Small intestine (tissue), 7 donors: Measurements from ENCODE around the gene CLIP2. TPM values are rescaled to one million over a fixed set of nuclear protein-coding genes. Genes with fewer than 3 reads are reported as not detected.
"Not testable (repeated sequence)": the region's sequence is repeated elsewhere in the genome, so short reads cannot be mapped to it uniquely, and the experiment has no call there.

Experiments
- DNase-seq, 2 donors: peaks; one replicate each; pipeline versions ENCODE4 v3.0.0 to v3.0.0-alpha.2; 2013
- FAIRE-seq: peaks from 2 replicates; lab custom pipeline; 2012; peaks lifted over from hg19 to GRCh38; lab: Jason Lieb, UNC
- H3K27ac ChIP-seq, 3 donors: one replicate each; pipeline ENCODE4 v1.5.1; 2013; ENCODE audit warnings: low read length in 2 of 3, mild to moderate bottlenecking in 2 of 3, control low read depth in 1 of 3, inconsistent platforms in 1 of 3, low read depth in 1 of 3, moderate library complexity in 1 of 3
- H3K27me3 ChIP-seq, 3 donors: one replicate each; pipeline ENCODE4 v1.6.1; 2013; ENCODE audit warnings: low read length in 3 of 3, inconsistent platforms in 1 of 3; ENCODE audit not compliant: control insufficient read depth in 3 of 3, insufficient read depth in 3 of 3
- H3K36me3 ChIP-seq, 3 donors: one replicate each; pipeline ENCODE4 v1.6.1; 2013; ENCODE audit warnings: low read length in 3 of 3, inconsistent platforms in 1 of 3, low read depth in 1 of 3, mild to moderate bottlenecking in 1 of 3, moderate library complexity in 1 of 3; ENCODE audit not compliant: control insufficient read depth in 3 of 3, insufficient read depth in 2 of 3
- H3K4me1 ChIP-seq, 3 donors: one replicate each; pipeline ENCODE4 v1.6.1; 2013; ENCODE audit warnings: low read length in 2 of 3, inconsistent platforms in 1 of 3, low read depth in 1 of 3, mild to moderate bottlenecking in 1 of 3, moderate library complexity in 1 of 3; ENCODE audit not compliant: control insufficient read depth in 3 of 3, insufficient read depth in 2 of 3
- H3K4me3 ChIP-seq, 3 donors: one replicate each; pipeline ENCODE4 v1.5.1; 2013; ENCODE audit warnings: low read length in 3 of 3, control low read depth in 1 of 3, inconsistent platforms in 1 of 3, low read depth in 1 of 3, mild to moderate bottlenecking in 1 of 3, moderate library complexity in 1 of 3
- H3K9me3 ChIP-seq, 2 donors: one replicate each; pipeline ENCODE4 v1.6.1; 2013; ENCODE audit warnings: low read depth in 1 of 2, low read length in 1 of 2; ENCODE audit not compliant: control insufficient read depth in 2 of 2, insufficient read depth in 1 of 2
- WGBS, 3 donors: extraction: QIAGEN DNeasy Blood & Tissue Kit; methylation state at CpG; one replicate each; pipeline ENCODE4 v1.1.7; 2013; 5-methylcytosine and 5-hydroxymethylcytosine counted together
- polyA plus RNA-seq, 4 donors: library from polyadenylated mRNA; stranded (reverse) in 3 of 4; unstranded in 1 of 4; fragments of 200-250 nt in 3 of 4; fragments of 120-200 nt in 1 of 4; gene quantifications; one replicate each; pipeline versions ENCODE4 v1.2.1 to v1.2.3, GENCODE V29; 2013
- donor health status: healthy with polysubstance abuse.
- donor health status: control.
- donor health status: control.
- donor health status: Bipolar disorder and iron deficiency.
- donor health status: healthy.

CLIP2 gene
- polyA plus RNA-seq, 4 donors = 11.3 to 25.9 (median 16.4) TPM

DNA sequence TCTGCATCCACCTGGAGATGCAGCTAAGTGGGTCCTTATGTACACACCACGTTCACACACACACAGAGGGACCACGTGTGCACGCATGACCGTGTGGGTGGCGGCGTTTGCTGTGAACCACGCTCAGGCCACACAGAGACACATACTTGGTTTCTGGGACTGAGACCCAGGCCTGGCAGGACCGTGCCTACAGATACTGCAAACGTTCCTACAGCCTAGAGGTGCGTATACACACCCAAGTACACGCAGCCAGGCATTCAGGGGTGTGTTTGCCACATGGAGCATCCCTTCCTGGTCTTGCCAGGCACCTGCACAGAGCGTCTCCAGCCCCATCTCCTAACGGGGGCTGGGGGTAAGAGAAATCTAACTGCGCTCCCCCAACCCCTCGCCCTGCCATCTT is 115.5 kb downstream of the CLIP2 start:
- no peak overlapping the region for H3K27ac ChIP-seq
- H3K4me3 ChIP-seq = no peak overlapping the region
- H3K27me3 ChIP-seq = no peaks in the 10 kb centered on the region
- no peaks in the 10 kb centered on the region for H3K4me1 ChIP-seq
- 77 to 81% (median 79%) methylated on average over 15 of the region's 15 CpGs for WGBS, 3 donors
- peaks cover 5 to 46% (median 6%) of the 10 kb centered on the region in 3 donors for H3K36me3 ChIP-seq
- no peaks in the 10 kb centered on the region for H3K9me3 ChIP-seq
- FAIRE-seq (no peak), DNase-seq (no peak)

DNA sequence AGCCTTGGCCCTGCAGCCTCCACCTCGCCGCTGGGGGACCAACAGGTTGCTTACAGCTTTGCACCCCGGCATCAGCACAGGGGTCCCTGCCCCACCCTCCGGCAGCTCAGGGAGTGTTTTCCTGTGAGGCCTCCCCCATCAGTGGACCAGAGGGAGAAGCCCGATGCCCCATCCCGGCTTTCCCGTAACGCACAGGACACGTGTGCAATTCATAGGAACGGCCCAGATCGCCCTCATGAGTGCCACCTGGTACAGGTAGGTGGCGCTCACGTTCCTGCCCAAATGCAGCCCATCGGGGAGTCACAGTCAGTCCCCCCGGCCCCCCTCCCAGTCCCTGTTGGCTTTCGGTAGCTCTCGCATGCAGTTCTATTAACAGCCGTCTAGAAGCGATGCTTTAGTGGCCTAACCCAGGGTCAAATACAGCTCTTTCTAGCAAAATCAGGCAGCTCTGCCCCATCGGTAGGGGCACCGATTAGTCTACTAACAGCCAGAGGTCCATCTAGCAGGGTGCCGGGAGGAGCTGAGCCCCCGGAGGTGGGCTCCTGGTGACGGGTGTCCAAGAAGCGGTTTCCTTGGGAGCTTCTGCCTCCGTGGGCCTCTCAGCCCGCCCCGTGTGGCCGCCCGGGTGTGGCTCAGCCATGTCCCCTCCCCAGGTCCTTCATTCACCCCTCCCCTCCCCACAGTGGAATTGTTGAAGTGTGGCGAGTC is 116.1 kb downstream of the CLIP2 start:
- no peak overlapping the region for H3K27ac ChIP-seq
- H3K9me3 ChIP-seq = no peaks in the 10 kb centered on the region
- no peaks in the 10 kb centered on the region for H3K4me1 ChIP-seq
- H3K27me3 ChIP-seq = no peaks in the 10 kb centered on the region
- no peak overlapping the region for H3K4me3 ChIP-seq
- FAIRE-seq (no peak), DNase-seq (no peak)
- peaks cover 5 to 41% (median 6%) of the 10 kb centered on the region in 3 donors for H3K36me3 ChIP-seq
- 78 to 90% (median 89%) methylated on average over 31 of the region's 31 CpGs for WGBS, 3 donors

DNA sequence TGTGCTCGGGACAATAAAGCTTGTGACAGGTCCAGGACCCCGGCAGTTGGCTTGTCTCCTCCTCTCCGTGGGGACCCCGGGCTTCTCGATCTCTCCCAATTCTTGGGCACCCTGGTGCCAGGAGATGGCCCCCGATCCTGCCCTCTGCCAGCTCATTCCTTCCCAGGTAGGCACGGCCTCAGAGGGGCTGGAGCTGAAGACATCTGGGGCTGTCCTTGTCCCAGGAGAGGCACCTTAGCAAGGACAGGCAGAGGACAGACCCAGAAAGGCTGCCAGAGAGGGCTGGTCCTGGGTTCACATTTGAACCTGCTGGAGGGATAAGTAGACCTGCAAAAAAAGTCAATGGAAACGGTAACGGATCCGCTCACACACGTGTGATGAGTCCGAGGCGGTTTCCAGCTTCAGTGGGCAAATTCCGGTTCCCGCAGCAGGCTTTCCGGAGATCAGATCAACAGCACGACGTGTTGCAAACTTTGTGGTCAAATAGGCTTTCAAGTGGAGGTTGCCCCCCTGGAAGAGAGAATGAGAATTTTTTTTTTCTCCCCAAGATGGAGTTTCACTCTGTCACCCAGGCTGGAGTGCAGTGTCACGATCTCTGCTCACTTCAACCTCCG is 116.8 kb downstream of the CLIP2 start:
- no peak for DNase-seq
- H3K27me3 ChIP-seq = no peaks in the 10 kb centered on the region
- H3K4me1 ChIP-seq = no peaks in the 10 kb centered on the region
- no peak overlapping the region for H3K4me3 ChIP-seq
- no peak overlapping the region for H3K27ac ChIP-seq
- no peak for FAIRE-seq
- H3K9me3 ChIP-seq = no peaks in the 10 kb centered on the region
- H3K36me3 ChIP-seq = peaks cover 5 to 35% (median 6%) of the 10 kb centered on the region in 3 donors
- 87 to 92% (median 91%) methylated on average over 19 to 20 of the region's 20 CpGs for WGBS, 3 donors

DNA sequence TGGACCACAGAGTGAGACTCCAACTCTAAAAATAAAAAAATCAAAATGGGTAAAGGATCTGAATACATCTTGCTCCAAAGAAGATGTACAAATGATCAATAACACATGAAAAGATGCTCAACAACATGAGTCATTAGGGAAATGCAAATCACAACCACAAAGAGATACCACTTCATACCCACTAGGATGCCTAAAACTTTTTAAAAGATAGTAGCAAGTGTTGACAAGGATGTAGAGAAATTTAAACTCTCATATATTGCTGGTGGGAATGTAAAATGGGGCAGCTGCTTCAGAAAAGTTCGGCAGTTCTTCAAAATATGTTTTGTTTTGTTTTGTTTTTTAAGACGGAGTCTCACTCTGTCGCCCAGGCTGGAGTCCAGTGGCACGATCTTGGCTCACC is 118.8 kb downstream of the CLIP2 start:
- Histone ChIP-seq H3K36me3 (peaks cover 4 to 25% (median 5%) of the 10 kb centered on the region in 3 donors), H3K27ac (no peak overlapping the region), H3K27me3 (no peaks in the 10 kb centered on the region), H3K4me3 (no peak overlapping the region), H3K9me3 (no peaks in the 10 kb centered on the region), H3K4me1 (no peaks in the 10 kb centered on the region)
- WGBS, 3 donors = 54 to 74% (median 69%) methylated on average over 4 of the region's 4 CpGs
- DNase-seq (no peak), FAIRE-seq (no peak)

- peaks cover 0 to 12% (median 4%) of the 10 kb centered on the region in 3 donors for H3K36me3 ChIP-seq
- FAIRE-seq = no peak
- no peaks in the 10 kb centered on the region for H3K4me1 ChIP-seq
- H3K9me3 ChIP-seq = no peaks in the 10 kb centered on the region
- no peak overlapping the region for H3K27ac ChIP-seq
- DNase-seq = no peak
- 49 to 71% (median 62%) methylated on average over 7 of the region's 7 CpGs for WGBS, 3 donors
- H3K27me3 ChIP-seq = no peaks in the 10 kb centered on the region
- H3K4me3 ChIP-seq = no peak overlapping the region
Observed at GRCh38 chr7:74409571-74409970, 120.4 kb downstream of the CLIP2 start.

GRCh38 chr7:74410772-74411171 is 121.6 kb downstream of the CLIP2 start:
- Histone ChIP-seq H3K27ac (no peak overlapping the region), H3K36me3 (peaks cover 0 to 3% (median 0%) of the 10 kb centered on the region in 3 donors), H3K9me3 (no peaks in the 10 kb centered on the region), H3K27me3 (no peaks in the 10 kb centered on the region), H3K4me1 (no peaks in the 10 kb centered on the region), H3K4me3 (no peak overlapping the region)
- 43 to 79% (median 60%) methylated on average over 2 of the region's 2 CpGs for WGBS, 3 donors
- DNase-seq = no peak
- no peak for FAIRE-seq

DNA sequence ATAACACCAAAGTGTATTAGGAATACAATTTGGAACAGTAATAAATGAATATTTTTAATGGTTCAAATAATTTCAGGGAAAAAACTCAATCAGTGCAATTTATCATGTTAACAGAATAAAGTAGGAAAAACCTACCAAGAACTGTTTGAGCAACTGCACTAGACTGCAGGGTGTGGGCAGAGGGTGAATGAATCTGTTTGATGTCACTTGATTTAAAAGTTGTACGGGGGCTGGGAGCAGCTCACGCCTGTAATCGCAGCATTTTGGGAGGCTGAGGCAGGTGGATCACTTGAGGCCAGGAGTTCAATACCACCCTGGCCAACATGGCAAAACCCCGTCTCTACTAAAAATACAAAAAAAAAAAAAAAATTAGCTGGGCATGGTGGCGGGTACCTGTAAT is 122.4 kb downstream of the CLIP2 start:
- H3K27ac ChIP-seq, H3K27me3 ChIP-seq, H3K9me3 ChIP-seq, H3K36me3 ChIP-seq, FAIRE-seq, H3K4me3 ChIP-seq, DNase-seq, H3K4me1 ChIP-seq: not testable (repeated sequence)
- WGBS, 3 donors = 68 to 77% (median 75%) methylated on average over 5 of the region's 5 CpGs

DNA sequence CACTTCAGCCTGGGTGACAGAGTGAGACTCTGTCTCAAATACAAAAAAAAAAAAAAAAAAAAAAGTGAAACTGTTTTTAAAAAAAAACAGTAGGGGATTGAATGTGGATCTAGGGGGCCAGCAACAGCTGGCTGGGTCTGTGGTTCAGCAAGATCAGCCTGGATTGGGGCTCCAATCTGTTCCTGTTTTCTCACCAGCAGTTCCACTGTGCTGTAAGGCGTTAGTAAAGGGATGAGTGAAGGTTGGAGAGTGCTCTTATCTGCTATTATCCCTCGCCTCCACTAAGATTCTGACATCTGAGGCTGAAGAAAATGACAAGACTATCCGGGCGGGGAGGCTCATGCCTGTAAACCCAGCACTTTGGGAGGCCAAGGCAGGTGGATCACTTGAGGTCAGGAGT is 122.8 kb downstream of the CLIP2 start:
- FAIRE-seq = no peak
- 23 to 37% (median 33%) methylated on average over 4 of the region's 4 CpGs for WGBS, 3 donors

More for the DNA sequence above, 122.8 kb downstream of the CLIP2 start:
- H3K4me3 ChIP-seq = no peak overlapping the region
- no peak for DNase-seq
- H3K36me3 ChIP-seq = no peaks in the 10 kb centered on the region
- no peaks in the 10 kb centered on the region for H3K9me3 ChIP-seq
- no peak overlapping the region for H3K27ac ChIP-seq
- no peaks in the 10 kb centered on the region for H3K27me3 ChIP-seq
- no peaks in the 10 kb centered on the region for H3K4me1 ChIP-seq
